Measurements from ENCODE around the gene TCEA2. TPM values are rescaled to one million over a fixed set of nuclear protein-coding genes. Genes with fewer than 3 reads are reported as not detected.

TCEA2 gene
- polyA plus RNA-seq, 3 donors, result 15.7 to 24.3 (median 16.0) TPM

- Mint-ChIP-seq H3K27me3 (ENCODE audit: low read depth in 3 of 3) (peaks cover 10 to 24% (median 17%) of the 10 kb centered on the region in 3 donors), H3K36me3 (no peaks in the 10 kb centered on the region), H3K9me3 (no peaks in the 10 kb centered on the region), H3K4me1 (peaks cover 12% of the 10 kb centered on the region), H3K4me3 (no peak overlapping the region), H3K27ac (peak overlapping the region in 1 of 7 donors; percentile 33)
- no peak overlapping the region for H3K9ac ChIP-seq (ENCODE audit: insufficient read depth, low read length, poor library complexity, severe bottlenecking)
- H3K4me1 ChIP-seq (ENCODE audit: control insufficient read depth in 1 of 2, insufficient read depth in 2 of 2, low read length in 2 of 2), result peaks cover 9 to 13% of the 10 kb centered on the region in 2 donors
- intact Hi-C loops (cut with micrococcal nuclease), result no loop called here
- no peak overlapping the region for H3K4me3 ChIP-seq (replicated peaks in 1 of 3; ENCODE audit: low read depth in 2 of 3, low read length in 3 of 3)
- no peak for TF ChIP-seq CTCF (IDR thresholded peaks at IDR 0.05)
- H3K9me3 ChIP-seq (replicated peaks in 1 of 2; ENCODE audit: control insufficient read depth in 1 of 2, insufficient read depth in 1 of 2, low read length in 2 of 2), result no peaks in the 10 kb centered on the region
- no peaks in the 10 kb centered on the region for H3K36me3 ChIP-seq (replicated peaks in 1 of 2; ENCODE audit: control insufficient read depth in 1 of 2, insufficient read depth in 2 of 2, low read length in 2 of 2)
- H4K20me1 ChIP-seq (ENCODE audit: insufficient read depth, low read length), result no peaks in the 10 kb centered on the region
- H3K27ac ChIP-seq (ENCODE audit: low read depth in 1 of 2, low read length in 2 of 2), result no peak overlapping the region
- H3K4me2 ChIP-seq (replicated peaks; ENCODE audit: extremely low read depth, low read length, poor library complexity, severe bottlenecking), result no peak overlapping the region
- WGBS (ENCODE audit: insufficient coverage), result 83% methylated on average over 11 of the region's 16 CpGs
- no peak overlapping the region for H2AFZ ChIP-seq (ENCODE audit: insufficient read depth, low read depth, low read length, poor library complexity, severe bottlenecking)
- H3K79me2 ChIP-seq (ENCODE audit: insufficient read depth, low read length), result no peaks in the 10 kb centered on the region
- no peak for DNase-seq
- no peaks in the 10 kb centered on the region for H3K27me3 ChIP-seq (ENCODE audit: control insufficient read depth in 2 of 2, insufficient read depth in 2 of 2, low read length in 2 of 2)
These were observed 46.9 kb downstream of the TCEA2 start for GRCh38 chr20:64109831-64110391.

GRCh38 chr20:64110411-64111068 is 47.5 kb downstream of the TCEA2 start:
- 96% methylated on average over 9 of the region's 10 CpGs for WGBS (ENCODE audit: insufficient coverage)
- no peak overlapping the region for H3K4me3 Mint-ChIP-seq
- peaks cover 12% of the 10 kb centered on the region for H3K4me1 Mint-ChIP-seq
- H3K4me3 ChIP-seq (replicated peaks in 1 of 3; ENCODE audit: low read depth in 2 of 3, low read length in 3 of 3), result no peak overlapping the region
- H3K36me3 Mint-ChIP-seq, result no peaks in the 10 kb centered on the region
- no peak for DNase-seq
- TF ChIP-seq CTCF (IDR thresholded peaks at IDR 0.05), result no peak
- H3K27me3 ChIP-seq (ENCODE audit: control insufficient read depth in 2 of 2, insufficient read depth in 2 of 2, low read length in 2 of 2), result no peaks in the 10 kb centered on the region
- H3K9me3 ChIP-seq (replicated peaks in 1 of 2; ENCODE audit: control insufficient read depth in 1 of 2, insufficient read depth in 1 of 2, low read length in 2 of 2), result no peaks in the 10 kb centered on the region
- no peaks in the 10 kb centered on the region for H3K36me3 ChIP-seq (replicated peaks in 1 of 2; ENCODE audit: control insufficient read depth in 1 of 2, insufficient read depth in 2 of 2, low read length in 2 of 2)
- no peak overlapping the region for H2AFZ ChIP-seq (ENCODE audit: insufficient read depth, low read depth, low read length, poor library complexity, severe bottlenecking)
- H3K4me1 ChIP-seq (ENCODE audit: control insufficient read depth in 1 of 2, insufficient read depth in 2 of 2, low read length in 2 of 2), result peaks cover 9 to 13% of the 10 kb centered on the region in 2 donors
- no peak overlapping the region for H3K27ac ChIP-seq (ENCODE audit: low read depth in 1 of 2, low read length in 2 of 2)
- peaks cover 10 to 24% (median 17%) of the 10 kb centered on the region in 3 donors for H3K27me3 Mint-ChIP-seq (ENCODE audit: low read depth in 3 of 3)
- intact Hi-C loops (cut with micrococcal nuclease), result no loop called here
- no peak overlapping the region for H3K9ac ChIP-seq (ENCODE audit: insufficient read depth, low read length, poor library complexity, severe bottlenecking)
- H4K20me1 ChIP-seq (ENCODE audit: insufficient read depth, low read length), result no peaks in the 10 kb centered on the region
- no peaks in the 10 kb centered on the region for H3K9me3 Mint-ChIP-seq
- H3K79me2 ChIP-seq (ENCODE audit: insufficient read depth, low read length), result no peaks in the 10 kb centered on the region
- peak overlapping the region in 1 of 7 donors; percentile 33 for H3K27ac Mint-ChIP-seq
- H3K4me2 ChIP-seq (replicated peaks; ENCODE audit: extremely low read depth, low read length, poor library complexity, severe bottlenecking), result no peak overlapping the region

Measured in CD14-positive monocyte (primary cell).